HG02759 (cell line): ENCODE measurements around the gene BCAN.
A peak's percentile ranks its signal among the peaks of the same experiment; 100 is the strongest.

Source experiments
- ATAC-seq: cut with Tn5 transposase; IDR thresholded peaks from one replicate; pipeline ENCODE4 v1.9.1; 2021; ENCODE audit warnings: mild to moderate bottlenecking, moderate library complexity; ENCODE audit not compliant: unreplicated experiment

BCAN gene

DNA sequence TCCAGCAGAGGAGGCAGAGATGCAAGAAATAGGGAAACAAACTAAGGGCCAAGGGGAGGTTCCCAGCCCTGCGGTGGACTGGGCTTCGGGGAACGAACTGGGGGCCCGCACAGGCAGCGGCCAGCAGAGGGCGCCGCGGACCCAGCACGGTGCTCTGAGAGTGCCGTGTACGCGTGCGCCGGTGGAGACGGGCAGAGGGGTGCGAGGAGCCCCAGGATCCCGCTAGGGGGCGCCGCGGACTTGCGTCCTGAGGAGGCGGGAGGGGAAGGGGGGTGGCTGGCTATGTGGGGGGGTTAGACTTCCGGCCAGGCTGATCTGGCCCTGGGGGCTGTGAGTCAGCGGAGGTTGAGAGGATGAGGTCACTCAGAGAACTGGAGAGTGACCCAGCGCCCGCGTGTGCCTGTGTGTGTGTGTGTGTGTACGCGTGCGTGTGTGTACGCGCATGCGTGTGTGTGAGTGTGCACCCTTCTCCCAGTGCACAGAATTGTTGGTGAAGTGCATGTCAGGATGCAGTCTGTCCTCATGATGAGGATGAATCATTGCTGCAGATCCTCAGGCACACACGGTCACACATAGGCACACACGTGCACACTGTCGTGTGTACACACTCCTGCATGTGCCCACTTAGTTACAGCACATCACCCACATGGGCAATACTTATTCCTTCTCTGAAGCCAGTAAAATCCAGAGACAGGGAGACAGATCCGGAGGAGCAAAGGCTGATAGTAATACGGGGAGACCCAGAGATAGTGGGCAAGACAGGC lies 18.3 kb downstream of the BCAN start:
- ATAC-seq, result peak; percentile 63

- peak; percentile 2 for ATAC-seq
Observed at GRCh38 chr1:156660752-156661112, 18.8 kb downstream of the BCAN start.

- no peak for ATAC-seq
Observed at GRCh38 chr1:156662005-156662799, 20.3 kb downstream of the BCAN start.

- no peak for ATAC-seq
Observed at GRCh38 chr1:156662800-156663055, 20.8 kb downstream of the BCAN start.

GRCh38 chr1:156663178-156663577 lies 21.3 kb downstream of the BCAN start:
- ATAC-seq, result no peak

DNA sequence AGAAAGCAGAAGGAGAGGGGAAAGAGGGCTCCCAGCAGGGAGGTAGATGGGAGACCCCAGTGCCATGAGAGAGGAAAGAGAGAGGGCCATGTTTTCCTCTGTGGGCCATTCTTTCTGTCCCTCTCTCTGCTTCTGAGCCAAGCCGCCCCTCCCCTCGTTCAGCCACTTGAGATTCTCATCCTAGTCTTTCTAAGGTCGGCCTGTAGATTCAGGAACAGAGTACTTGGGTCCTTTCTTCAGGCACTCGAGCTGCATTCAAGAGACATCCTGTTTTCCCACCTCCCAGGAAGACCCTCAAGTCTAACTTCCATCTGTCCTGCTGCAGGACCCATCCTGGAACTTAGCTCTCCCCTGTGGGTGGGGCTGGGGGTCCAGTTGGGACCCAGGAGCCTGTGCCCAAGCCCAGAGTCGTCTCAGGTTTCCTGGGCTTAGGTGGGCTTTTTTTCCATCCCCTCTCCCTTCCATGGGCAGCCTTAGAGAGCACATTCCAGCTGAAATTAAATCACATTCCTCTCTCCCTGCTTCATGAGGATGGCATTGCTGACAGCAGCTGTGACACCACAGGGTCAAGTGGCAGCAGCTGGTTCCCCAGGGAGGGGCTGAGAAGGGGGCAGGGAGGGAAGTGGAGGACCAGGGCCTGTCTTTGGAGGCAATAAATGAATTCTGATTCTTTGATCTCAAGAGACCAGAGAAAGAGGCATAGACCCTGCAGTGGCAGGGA lies 22.3 kb downstream of the BCAN start:
- ATAC-seq, result no peak

DNA sequence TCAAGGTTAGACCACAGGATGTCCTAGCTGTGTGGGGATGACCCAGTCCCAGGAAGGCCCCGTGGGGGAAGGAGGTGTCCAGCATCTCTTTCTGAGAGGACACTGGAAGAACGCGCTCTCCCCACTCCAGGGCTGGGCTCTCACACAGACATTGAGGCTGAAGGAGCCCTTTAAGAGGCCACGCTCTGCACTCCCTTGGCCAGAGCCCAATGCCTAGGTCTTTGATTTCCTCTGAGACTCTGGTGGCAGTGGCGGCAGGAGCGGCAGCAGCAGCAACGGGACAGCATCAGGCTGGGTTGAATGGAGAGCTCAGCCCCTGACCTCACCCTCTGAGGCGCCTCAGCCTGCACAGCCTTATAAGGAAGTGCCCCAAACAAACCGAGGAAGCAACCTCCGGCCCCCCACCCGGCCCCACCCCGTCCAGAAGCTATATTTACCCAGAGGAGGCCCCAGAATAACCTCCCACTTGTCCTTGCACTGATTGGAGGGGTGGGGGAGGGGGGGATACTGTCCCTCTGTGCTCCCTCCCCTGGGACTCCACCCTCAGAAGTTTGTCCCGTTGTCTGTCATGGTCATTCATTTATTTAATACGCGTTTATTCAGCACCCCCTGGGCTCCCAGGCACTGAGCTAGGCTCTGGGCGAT lies 23.0 kb downstream of the BCAN start:
- no peak for ATAC-seq

GRCh38 chr1:156665539-156665938 lies 23.6 kb downstream of the BCAN start:
- ATAC-seq, result no peak

- ATAC-seq, result no peak
Observed at GRCh38 chr1:156666862-156667609, 25.1 kb downstream of the BCAN start.

- ATAC-seq, result no peak
Observed at GRCh38 chr1:156667610-156667967, 25.7 kb downstream of the BCAN start.

GRCh38 chr1:156667968-156668709 lies 26.2 kb downstream of the BCAN start:
- ATAC-seq, result no peak

DNA sequence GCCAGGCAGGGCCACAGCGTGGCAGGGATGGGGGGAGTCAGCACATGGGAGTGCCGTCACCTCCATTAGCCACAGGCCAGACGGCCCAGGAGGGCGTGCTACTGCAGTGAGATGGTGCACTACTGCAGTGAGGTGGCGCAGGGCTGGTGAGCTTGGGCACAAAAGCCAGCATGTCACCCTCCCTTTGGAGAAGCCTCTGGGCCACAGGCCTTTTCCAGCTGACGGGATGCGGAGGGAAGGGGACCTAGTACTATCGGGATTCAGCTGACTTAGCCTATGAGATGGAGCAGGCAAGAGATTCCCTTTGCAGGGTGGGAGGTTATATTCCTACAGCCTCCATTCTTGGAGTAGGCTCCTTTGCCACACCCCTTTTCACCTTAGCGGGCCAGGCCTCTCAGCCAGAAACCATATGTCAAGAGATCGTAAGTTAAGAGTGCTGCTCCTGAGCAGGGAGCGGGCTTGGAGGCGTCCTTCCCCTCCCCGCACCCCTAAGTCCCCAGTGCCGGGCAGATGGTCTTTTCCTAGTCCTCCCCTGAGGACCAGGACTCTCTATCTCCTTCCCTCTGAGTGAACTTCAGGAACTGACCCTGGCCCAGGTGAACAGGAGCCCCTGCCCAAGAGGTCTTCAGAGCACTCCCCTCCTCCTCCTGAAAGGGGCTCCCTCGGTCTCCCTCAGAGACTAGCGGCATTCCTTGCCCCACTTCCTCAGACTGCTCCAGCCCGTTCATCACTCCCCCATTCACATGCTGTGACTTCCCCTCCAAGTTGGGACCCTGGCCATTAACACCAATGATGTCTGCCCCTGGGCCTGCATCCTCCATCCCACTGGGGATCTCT lies 27.1 kb downstream of the BCAN start:
- no peak for ATAC-seq

GRCh38 chr1:156669794-156670193 lies 27.9 kb downstream of the BCAN start:
- ATAC-seq, result no peak

DNA sequence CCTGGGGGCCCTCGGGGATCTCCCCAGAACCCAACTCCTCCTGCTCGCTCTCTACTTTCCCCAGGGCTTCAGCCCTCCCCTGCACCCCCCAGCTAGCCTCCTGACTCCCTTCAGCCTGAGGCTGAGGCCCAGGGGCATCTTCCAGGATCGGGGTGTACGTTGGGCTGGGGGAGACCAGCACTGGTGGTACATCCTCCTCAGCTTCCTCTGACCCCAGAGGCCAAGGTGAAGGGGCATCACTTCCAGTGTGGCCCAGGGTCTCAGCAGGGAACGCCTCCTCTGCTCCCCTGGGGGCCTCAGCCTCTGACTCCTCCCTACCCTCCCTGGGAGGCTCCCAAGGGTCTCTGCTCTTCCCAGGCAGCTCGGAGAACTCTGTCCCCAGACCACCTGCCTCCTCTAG lies 28.4 kb downstream of the BCAN start:
- ATAC-seq, result no peak

DNA sequence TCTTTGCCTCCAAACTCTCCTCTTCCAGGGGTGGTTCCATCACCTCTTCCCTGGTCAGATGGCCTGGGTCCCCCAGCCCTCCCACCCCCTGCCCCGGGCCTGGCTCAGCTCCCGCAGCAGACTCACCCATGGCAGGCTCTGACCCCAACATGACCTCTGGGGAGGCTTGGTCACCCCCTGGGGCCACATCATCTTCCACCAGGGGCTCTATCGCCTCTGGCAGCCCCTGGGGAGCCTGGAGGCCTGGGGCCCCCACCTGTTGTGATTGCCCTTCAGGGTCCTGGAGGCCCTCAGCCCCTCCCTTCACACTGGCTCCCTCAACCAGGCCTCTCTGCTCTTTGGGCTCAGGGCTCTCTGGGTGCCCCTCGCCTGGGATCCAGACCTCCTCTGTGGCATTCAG lies 28.9 kb downstream of the BCAN start:
- ATAC-seq, result no peak

- no peak for ATAC-seq
Observed at GRCh38 chr1:156671804-156672203, 29.9 kb downstream of the BCAN start.

DNA sequence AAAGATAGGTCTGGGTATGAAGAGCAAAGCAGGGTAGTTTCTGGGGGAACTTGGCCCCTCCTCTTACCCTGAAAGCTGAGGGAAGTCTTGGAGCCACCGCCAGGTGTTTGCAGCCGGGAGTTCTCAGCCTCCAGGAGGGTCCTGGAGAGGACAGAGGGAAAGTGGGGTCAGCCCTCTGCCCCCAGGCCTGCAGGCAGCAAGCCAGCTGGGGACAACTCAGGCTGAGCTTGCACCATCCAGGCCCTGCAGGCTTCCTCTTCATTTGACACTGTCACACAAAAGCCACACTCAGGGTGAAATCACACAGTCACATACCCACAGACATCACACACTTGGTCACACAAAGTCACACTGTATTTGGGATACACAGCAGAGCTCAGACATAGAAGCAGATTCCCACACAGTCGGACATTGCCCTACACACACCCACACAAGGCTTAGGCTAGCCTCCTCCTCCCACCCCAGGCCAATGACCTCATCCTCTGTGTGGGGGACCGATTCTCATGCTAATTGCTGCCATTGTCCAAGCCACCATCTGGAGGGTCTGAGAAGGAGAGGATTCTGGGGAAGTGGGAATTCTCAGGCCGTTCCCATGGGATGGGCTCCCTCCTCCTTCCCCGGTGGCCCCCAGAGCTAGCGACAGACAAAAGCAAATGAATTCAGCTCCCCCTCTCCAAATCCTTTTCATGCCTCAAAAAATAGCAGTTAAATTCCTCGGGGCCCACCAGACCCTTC lies 31.6 kb downstream of the BCAN start:
- ATAC-seq, result no peak

DNA sequence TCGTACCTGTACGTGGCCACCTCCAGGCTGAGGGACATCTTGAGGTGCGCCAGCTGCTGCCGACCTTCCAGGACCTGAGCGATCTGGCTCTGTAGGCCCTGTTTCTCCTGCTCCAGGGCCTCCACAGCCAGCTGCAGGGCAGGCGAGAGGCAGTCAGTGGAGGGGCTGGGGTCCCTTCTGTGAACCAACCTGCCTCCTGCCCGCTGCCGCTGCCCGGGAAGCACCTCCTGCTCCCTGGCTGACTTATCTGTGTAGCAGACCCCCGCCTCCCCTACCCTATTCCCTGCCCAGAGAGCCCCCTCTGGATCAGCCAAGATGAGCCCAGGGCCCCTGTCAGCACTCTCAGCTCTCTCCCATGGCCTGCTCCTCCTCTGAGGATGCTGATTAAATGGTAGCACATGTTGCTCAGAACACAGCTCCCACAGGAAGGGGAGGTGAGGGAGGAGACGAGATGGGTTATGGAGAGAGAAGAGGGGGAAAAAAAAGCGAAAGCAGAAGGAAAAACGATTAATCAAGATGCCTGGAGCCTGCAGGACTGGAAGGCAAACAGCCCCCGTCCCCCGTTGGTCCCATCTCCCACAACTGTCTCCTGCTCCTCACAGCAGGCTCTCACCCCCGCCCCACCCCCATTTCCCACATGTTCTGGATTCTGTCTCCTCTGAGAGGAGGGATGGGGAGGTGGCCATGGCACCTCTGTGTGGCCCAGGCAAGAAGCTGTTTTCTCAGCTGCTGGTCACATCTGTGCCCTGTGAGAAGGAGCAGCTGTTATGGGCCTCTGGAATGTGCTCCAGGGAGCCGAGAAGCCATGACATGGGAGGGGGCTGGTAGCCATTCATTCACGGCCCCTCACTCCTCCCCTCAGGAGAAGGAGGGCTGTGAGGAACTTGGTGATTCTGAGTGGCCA lies 33.5 kb downstream of the BCAN start:
- ATAC-seq, result no peak
